GM13976 (cell line): ENCODE data around the gene PARD3.

Experiments
- DNase-seq: peaks from one replicate; pipeline ENCODE4 v3.0.0; 2012; ENCODE audit warnings: low spot score
- in situ Hi-C: fragments of 300-500 bp; cut with MboI; formaldehyde crosslinking; loops from one replicate; pipeline ENCODE4 v1.12.0; 2022; ENCODE audit warnings: low sequenced_read_pairs, mixed read lengths, inconsistent platforms; ENCODE audit not compliant: unreplicated experiment
- TF ChIP-seq, protein P1 (sequence below): IDR thresholded peaks from 2 replicates; pipeline ENCODE4 v1.5.1; 2012; ENCODE audit warnings: borderline replicate concordance, mild to moderate bottlenecking; ENCODE audit not compliant: insufficient read depth; ENCODE audit errors: extremely low read depth, missing control alignments, control extremely low read depth

Gene PARD3

DNA sequence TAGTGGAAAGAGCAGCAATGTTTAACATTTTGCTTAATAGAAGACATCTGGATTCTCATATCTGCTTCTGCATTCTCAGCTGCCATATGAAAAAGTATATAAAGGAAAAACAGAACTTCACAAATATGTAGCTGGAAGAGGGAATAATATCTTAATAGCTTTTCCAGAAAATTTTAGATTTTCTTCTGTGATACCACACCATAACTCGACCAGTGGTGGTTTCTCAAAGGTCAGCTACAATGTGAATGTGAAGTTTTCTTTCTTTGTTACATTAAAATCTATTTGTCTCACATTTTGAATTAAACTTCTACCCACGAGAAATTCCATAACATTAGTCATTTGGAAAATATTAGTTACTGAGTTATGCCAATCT lies 339.8 kb downstream of the PARD3 start:
- in situ Hi-C loops: no loop called here
- TF ChIP-seq, protein P1, sequence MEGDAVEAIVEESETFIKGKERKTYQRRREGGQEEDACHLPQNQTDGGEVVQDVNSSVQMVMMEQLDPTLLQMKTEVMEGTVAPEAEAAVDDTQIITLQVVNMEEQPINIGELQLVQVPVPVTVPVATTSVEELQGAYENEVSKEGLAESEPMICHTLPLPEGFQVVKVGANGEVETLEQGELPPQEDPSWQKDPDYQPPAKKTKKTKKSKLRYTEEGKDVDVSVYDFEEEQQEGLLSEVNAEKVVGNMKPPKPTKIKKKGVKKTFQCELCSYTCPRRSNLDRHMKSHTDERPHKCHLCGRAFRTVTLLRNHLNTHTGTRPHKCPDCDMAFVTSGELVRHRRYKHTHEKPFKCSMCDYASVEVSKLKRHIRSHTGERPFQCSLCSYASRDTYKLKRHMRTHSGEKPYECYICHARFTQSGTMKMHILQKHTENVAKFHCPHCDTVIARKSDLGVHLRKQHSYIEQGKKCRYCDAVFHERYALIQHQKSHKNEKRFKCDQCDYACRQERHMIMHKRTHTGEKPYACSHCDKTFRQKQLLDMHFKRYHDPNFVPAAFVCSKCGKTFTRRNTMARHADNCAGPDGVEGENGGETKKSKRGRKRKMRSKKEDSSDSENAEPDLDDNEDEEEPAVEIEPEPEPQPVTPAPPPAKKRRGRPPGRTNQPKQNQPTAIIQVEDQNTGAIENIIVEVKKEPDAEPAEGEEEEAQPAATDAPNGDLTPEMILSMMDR: no peak
- no peak for DNase-seq

DNA sequence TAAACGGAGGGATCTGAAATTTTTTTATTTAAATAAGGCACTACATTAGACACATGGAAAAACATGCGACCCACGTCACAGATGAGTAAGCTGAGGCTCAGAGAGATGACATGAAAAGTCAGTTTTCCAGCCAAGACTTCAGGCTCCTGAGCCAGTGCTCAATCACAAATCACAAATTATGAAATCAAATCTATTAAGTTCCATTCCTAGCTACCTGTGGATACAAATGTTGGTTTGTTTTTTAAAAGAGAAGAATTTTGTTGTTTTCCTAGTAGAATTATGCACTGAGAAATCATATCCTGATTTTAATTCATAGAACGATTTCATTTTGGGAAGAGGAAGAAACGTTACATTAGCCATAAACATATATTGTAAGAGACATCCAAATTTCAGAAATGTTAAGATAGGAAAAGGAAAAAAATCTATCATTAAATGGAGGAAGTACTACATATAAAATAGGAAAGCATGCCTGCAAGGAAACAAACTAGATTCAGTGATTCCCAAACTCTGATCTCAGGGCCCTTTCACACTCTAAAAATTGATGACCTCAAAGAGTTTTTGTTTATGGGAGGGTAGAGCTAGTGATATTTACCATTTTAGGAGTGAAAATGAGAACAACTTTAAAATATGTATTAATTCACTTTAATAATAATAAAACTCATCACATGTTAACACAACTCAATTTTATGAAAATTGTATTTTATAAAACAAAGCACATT lies 340.4 kb downstream of the PARD3 start:
- TF ChIP-seq, protein P1: no peak
- in situ Hi-C loops: no loop called here
- DNase-seq: no peak

DNA sequence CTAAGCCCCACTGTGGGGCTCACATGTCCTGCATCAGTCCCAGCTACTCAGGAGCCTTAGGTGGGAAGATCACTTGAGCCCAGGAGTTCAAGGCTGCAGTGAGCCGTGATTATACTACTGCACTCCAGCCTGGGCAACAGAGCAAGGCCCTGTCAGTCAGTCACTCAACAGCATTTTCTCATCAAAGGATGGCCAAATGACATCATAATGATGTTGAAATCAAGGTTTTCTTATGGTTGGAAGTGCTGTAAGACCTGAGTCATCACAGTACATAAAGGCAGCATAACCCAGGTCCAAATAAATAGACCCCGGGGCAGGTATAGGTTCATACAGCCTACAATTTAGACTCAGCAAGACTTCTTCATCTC lies 341.1 kb downstream of the PARD3 start:
- TF ChIP-seq, protein P1: no peak
- no peak for DNase-seq
- in situ Hi-C loops: no loop called here

DNA sequence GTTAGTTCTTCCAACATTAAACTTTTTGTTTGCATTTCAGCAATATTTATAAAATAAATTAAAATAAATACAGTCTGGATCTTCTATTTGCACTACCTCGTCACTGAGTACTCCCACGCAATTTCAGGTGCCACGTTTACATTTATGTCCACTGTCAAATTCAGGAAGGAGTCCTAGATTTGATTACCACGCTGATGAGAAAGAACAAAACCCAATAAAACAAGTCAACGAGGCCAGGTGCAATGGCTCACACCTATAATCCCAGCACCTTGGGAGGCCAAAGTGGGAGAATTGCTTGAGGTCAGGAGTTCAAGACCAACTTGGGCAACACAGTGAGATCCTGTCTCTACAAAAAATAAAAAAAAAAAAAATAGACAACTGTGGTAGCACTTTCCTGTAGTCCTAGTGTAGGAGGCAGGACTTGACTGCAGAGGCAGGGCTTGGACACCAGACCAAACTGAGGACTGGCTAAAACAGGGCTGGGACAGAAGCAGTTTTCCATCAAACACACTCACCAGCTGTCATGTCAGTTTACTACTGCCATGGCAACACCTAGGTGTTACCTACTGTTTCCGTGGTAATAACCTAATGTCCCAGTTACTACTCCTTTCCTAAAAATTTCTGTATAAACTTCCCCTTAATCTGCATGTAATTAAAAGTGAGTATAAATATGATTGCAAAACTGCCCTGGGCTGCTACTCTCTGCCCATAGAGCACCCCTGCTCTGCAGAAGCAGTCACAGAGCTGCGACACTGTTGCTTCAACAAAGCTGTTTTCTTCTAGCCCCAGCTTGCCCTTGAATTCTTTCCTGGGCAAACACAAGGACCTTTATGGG lies 341.7 kb downstream of the PARD3 start:
- in situ Hi-C loops: no loop called here
- no peak for DNase-seq
- TF ChIP-seq, protein P1: no peak

DNA sequence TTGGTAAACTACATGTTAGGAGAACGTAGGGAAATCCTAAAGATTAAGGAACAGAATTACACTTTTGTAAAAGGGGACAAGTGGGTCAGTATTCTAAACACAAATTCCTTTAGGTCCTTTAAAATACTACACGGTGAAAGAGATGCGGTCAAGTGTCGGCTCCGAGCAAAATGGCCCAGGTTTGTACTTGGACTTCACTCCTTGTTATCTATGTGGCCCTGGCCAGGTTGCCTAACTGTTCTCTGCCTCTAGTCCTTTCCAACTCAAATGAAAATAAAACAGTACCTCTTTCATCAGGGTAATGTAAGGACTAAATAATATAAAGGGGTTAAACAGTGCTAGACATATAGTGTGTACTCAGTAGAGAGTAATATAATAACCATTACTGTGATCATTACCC lies 344.8 kb downstream of the PARD3 start:
- in situ Hi-C loops: no loop called here
- TF ChIP-seq, protein P1: no peak
- no peak for DNase-seq

DNA sequence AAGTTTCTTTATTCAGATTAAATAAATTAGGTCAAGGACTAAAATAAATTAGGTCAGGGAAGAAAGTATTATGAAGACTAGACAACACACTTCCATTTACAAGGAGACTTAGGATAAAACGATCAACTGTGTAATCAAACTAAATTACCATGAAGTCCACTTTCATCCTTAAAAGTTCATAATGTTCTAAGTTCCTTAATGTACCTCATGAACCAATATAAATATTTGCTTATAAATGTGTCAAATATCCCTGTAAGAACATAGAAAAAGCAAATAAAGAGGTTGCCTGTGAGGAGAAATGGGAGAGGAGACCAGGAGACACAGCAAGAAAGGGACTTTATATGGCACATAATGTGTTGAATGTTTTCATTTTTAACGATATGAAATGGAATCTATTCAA lies 345.6 kb downstream of the PARD3 start:
- TF ChIP-seq, protein P1: no peak
- in situ Hi-C loops: no loop called here
- no peak for DNase-seq
